Bronchial smooth muscle cell (primary cell): ENCODE results near the gene COPG2. TPM values are rescaled to one million over a fixed set of nuclear protein-coding genes. Genes with fewer than 3 reads are reported as not detected.

Source experiments
- total RNA-seq: library from RNA; depleted of rRNA; stranded (reverse); fragments of >200 nt; gene quantifications from 2 replicates; pipeline ENCODE4 v1.2.1, GENCODE V29; 2014

COPG2 gene
- total RNA-seq = 31.3 and 38.5 TPM in 2 replicates

GRCh38 chr7:130668258-130669084, at the start of gene COPG2:
Gene COPG2, minus strand, starts transcription at chr7:130668748. Its CDS starts 80 bp downstream, at chr7:130668668.

DNA sequence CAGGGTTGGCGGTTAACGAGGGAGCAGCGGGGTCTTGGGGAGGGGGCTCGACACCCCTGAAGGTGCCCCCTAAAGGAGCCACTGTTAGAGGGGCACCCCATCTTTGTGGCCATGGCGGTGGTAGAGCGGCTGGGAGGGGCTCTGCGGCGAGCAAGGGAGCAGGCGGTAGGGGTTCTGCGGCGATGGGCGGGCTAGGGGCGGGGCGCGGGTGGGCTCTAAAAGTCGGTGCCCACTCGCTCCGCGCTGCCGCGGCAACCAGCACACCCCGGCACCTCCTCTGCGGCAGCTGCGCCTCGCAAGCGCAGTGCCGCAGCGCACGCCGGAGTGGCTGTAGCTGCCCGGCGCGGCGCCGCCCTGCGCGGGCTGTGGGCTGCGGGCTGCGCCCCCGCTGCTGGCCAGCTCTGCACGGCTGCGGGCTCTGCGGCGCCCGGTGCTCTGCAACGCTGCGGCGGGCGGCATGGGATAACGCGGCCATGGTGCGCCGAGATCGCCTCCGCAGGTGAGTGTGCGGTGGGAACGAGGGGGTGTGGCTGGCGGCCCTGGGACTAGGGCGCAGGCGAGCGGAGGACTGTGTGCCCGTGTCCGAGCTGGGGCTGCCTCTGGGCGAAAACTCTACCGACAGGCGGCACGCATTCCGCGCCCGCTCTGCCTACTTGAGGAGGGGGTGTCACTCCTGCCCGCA, 176.6 kb downstream of the COPG2 start, which contains the start of gene MEST:
MEST (plus strand) TSS at position 245 of the 682 bp plus-strand sequence; CDS start at position 474, 229 bp downstream.

Other genes with a start within 250 kb of the COPG2 start
- 5.8 and 6.0 TPM in 2 replicates for gene CEP41, start 227.7 kb downstream of the COPG2 start, total RNA-seq
- 4.6 and 18.0 TPM in 2 replicates for gene MEST, start 176.7 kb downstream of the COPG2 start, total RNA-seq
- not detected in 2 replicates for gene TSGA13, start 17.8 kb upstream of the COPG2 start, total RNA-seq
- under 0.01 TPM in 1 of 2 replicates, not detected in the other for gene KLF14, start 65.5 kb upstream of the COPG2 start, total RNA-seq